Epidermal melanocyte (primary cell): ENCODE results near the gene PHC2.
"Not testable (repeated sequence)": the region's sequence is repeated elsewhere in the genome, so short reads cannot be mapped to it uniquely, and the experiment has no call there.

ENCODE experiments used
- DNase-seq: peaks from one replicate; pipeline ENCODE4 v3.0.0; 2011; ENCODE audit warnings: low spot score; ENCODE audit not compliant: insufficient read length

PHC2 gene

DNA sequence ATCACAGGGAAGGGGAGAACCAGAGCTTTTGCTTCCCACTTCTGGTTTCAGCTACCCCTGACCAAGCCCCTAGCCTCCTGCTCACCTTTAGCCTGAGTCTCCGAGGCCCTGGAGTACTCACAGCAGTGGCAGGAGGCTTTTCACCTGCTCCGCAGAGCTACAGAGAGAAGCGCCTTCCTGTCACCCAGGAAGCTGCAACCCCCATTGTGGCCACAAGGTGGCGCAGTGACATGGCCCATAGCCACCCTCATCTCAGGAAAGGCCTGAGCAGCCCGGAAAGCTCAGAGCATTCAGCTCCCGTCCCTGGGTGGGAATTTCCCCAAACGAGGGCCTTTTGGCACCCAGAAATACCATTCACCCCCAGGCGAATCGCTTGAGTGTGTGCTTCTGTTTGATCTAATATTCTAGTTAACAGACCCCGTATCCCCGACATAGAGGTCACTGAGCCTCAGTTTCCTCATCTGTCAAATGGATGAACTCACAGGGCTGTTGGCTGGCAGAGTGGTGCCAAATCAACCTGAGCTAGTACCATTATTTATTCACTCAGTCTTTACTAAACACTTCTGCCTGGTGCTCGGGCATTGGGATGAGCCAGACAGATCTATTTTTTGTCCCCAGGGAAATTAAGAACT, 135.3 kb downstream of the PHC2 start:
- peak; percentile 86 for DNase-seq

DNA sequence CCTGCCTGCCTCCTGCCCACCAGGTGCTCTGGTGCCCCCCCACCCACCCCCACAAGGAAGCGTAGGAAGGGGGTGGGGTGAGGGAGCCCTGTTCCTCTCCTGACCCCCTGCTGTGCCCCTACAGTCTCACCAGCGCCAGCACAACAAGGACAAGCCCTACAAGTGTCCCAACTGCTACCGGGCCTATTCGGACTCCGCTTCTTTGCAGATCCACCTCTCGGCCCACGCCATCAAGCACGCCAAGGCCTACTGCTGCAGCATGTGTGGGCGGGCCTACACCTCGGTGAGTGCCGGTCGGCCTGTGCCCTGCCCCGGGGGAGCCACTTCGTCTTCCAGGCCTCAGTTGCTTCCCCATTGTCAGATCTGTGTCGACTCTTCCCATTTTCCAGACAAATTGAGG, 135.9 kb downstream of the PHC2 start:
- DNase-seq: no peak

DNA sequence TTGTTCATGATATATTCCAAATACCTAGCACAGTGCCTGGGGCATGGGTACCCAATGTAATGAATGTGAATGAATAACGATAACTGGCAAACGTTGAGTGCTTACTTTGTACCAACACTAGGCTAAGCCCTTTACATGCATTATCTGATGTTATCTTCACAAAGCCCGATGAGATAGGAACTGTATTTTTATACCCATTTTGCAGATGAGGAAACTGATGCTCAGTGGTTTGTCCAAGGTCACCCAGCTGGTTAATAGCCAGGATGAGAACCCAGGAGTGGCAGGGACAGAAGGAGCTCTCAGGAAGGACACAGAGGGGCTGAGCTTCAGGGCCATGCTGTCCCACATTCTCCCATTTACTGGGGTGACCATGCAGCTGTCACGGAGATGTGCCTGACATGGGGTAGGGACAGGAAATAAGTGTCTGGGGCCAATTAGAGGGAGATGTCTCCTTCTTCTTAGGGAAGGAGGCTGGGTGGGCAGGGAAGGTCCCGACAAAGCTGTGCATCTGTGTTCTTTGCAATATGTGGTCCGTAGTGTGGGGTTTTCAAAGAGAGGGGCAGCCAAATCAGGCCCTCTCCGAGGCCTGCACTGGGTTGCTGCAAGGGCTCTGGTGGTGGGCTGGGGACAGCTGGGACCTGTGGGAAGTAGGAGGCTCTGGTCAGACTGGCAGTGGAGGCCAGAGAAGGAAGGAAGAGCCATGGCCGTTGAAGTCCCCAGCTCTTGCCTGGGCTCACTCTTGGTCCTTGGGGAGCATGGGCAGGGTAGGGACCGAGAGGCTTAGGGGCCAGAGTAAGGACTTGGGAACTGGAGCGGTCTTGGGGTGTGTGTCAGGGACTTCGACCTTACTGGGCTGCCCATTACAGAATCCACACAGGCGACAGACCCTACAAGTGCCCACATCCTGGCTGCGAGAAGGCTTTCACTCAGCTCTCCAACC, 136.6 kb downstream of the PHC2 start:
- no peak for DNase-seq

DNA sequence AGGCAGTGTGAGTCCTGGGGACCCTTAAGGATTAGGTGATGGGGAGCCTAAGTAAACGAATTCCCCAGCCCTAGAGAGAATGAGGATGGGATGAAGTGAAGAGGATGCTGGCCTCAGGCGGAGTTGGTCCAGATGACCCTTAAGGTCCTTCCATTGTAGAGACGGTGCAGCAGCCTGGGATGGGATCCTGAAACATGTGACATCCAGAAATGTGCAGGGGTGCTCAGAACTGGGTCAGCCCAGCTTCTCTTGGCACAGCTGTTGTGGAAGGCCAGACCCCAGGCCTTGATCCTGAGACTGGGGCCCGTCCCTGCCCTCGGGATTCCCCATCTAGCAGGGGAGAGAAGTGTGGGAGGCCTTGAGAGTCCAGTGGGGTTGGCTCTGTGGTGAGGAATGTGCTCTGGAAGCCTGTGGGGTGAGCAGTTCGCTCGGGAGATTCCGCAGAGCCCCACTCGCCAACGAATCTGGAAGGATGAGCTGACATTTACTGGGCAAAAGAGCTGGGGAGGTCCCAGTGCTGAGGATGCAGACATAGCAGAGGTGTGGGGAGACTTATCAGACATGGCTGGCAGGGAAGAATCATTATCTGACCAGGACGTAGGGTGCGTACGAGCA, 138.1 kb downstream of the PHC2 start:
- no peak for DNase-seq

DNA sequence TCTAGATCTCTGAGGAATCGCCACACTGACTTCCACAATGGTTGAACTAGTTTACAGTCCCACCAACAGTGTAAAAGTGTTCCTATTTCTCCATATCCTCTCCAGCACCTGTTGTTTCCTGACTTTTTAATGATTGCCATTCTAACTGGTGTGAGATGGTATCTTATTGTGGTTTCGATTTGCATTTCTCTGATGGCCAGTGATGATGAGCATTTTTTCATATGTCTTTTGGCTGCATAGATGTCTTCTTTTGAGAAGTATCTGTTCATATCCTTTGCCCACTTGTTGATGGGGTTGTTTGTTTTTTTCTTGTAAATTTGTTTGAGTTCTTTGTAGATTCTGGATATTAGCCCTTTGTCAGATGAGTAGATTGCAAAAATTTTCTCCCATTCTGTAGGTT, 140.3 kb downstream of the PHC2 start:
- not testable (repeated sequence) for DNase-seq

DNA sequence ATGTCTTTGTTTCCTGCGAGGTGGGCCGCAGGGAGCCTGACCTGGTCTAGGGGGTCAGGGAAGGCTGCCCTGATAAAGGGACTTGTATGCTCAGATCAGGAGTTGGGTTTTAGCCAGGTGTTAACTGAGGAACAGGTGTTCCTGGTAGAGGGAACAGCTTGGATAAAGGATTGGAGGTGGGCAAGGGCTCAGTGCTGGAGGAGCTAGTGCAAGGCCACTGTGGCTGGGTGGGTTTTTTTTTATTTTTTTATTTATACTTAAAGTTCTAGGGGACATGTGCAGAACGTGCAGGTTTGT, 141.1 kb downstream of the PHC2 start:
- no peak for DNase-seq

DNA sequence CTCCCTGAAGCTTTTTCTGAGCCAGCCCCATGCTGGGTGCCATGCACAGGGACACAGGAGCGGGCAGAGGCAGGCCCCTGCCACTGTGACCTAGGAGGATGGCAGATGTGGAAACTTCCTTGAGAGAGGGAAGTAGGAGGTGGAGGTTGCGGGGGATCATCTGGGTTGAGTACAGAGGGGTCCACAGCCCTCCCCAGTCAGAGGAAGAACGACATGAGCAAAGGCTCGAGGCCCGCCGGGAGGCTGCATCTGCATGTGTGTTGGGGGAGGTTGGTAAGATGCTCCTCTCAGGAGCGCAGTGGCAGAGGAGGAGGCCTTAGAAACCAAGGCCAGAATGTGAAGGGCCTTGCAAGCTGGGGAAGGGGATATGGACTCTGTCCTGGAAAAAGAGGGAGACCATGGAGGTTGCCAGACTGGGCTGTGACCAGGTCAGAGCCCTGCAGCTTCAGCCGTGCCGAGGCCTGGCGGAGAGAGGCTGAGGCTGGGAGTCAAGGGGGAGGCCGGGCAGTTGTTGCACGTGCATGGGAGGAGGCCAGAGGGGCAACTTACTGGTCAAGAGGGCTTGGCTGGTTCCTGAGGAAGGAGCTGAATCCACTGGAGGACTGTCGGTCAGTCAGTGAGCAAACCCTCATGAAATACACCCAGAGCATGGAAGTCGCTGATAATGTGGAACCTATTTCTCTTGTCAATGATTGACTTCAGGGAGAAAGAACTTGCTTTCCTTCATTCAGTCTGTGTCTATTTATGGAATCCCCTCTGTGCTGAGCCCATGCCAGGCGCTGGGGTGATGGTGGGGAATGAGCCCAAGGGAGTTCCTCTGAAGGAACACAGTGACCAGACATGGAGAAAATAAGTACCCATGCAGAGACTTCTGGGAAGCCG, 141.7 kb downstream of the PHC2 start:
- DNase-seq: no peak

DNA sequence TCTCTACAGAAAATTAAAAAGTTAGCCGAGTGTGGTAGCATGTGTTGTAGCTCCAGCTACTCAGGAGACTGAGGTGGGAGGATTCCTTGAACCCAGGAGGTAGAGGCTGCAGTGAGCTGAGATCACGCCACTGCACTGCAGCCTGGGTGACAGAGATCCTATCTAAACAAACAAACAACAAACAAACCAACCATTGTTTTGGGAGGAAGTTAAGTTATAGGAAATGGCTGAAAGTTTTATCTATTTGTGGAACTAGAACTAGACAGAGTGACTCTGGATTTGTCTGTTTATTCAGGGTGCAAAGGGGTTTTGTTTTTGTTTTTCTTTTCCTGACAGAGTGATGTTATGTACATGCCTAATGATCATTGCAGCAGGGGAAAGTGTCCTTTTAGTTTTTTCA, 143.6 kb downstream of the PHC2 start:
- no peak for DNase-seq

DNA sequence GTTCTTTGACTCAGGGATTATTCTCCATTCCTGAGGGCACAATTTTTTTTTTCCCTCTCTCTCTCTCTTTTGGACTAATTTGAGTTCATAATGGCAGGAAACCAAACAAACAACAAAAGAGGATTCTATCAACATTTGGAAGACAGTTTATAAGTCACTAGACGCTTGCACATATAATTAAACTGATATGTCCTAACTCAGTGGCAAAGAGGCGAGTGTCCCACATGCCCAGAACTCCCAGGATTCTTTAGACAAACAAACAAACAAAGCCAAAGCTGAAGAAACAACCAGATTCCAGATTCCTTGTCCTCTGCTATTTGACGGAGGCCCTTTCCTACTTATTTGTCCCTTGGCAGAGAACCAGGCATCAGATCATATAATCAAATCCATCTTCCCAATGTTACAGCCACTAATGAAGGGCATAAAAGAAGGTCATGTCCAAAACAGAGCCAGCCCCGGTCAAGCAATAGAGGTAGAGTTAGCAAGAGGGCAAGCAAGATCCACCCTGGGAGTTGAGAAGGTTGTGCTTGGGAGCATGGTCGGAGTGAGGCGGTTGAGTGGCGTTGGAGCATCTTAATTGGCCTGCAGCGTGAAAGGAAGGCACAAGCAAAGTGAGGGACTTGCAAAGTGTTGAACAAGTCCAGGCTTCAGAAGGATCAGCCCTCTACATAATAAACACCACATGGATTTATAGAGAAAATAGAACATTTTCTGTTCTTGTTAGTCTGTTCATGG, 144.3 kb downstream of the PHC2 start:
- peak; percentile 42 for DNase-seq

DNA sequence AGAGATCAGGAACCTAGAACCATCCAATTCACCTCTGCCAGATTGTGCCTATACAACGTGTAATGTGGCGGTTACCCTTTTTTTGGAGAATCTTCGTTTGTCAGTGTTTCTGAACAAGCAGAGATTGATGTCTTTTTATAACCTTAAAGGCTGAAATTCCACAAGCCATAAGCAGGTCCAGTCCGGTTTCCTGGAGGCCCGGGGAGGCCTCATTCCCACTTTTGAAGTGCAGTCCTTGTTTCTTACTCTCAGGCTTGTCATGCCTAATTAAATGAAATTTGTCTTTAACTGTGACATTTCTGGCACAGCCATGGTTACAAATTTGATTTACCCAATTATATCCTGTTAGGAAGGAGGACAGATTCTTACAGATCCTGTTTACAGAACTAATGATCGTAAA, 146.8 kb downstream of the PHC2 start:
- no peak for DNase-seq

DNA sequence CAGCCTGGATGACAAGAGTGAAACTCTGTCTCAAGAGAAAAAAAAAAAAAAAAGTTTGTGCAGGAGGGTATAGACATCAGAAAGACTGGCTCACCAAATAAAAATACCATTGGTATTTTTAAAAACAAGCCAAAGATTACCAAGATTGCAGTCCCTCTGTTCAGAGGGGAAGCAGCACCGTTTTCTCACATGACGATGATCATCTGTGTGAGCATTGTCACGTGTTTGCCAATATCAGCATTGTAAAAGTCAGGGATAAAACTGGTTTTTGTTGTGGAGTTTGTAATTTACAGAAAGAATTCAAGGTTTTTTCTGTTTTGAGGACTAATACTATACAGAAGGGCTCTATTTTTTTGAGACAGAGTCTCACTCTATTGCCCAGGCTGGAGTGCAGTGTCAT, 148.1 kb downstream of the PHC2 start:
- DNase-seq: no peak

DNA sequence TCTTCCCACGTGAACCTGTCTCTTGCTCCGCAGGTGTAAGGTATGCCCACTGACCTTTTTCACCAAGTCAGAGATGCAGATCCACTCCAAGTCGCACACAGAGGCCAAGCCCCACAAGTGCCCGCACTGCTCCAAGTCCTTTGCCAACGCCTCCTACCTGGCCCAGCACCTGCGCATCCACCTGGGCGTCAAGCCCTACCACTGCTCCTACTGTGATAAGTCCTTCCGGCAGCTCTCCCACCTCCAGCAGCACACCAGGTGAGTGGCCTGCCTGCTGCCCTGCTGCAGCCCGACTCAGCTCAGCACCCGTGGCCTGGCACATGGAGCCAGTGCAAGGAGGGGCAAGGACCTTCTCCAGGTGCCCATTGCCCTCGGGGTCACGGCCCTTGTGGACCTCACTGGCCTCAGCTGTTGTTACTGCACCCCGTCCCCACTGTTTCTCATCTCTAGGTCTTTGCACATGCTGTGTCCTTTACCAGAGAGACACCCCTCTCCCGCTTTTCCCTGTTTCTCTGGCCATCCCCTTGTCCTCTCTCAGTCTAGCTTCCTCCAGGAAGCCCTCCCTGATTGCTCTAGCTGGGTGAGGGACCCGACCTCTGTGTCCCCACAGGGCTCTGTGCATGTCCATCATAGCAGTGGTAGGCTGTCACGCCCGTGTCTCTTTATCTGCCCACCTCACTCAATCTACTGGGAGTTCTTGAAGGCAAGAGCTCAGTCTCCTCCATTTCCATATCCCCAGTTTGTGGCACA, 149.2 kb downstream of the PHC2 start:
- DNase-seq: no peak

DNA sequence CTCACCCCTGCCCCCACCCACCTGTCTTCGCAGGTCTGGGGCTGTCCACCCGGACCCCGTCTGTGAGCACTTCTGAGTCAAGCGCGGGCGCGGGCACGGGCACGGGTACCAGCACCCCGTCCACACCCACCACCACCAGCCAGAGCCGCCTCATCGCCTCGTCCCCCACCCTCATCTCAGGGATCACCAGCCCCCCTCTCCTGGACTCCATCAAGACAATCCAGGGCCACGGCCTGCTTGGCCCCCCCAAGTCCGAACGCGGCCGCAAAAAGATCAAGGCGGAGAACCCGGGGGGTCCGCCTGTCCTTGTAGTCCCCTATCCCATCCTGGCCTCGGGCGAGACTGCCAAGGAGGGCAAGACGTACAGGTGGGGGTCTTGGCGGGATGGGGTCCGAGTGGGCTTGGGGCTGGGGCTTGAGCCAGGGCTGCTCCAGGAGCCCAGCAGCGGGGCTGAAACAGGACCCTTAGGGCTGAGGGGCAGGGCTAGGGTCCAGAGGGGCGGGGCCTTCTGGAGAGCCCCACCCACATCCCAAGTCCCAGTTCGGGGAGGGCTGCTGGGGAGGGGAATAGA, 150.7 kb downstream of the PHC2 start:
- DNase-seq: no peak

DNA sequence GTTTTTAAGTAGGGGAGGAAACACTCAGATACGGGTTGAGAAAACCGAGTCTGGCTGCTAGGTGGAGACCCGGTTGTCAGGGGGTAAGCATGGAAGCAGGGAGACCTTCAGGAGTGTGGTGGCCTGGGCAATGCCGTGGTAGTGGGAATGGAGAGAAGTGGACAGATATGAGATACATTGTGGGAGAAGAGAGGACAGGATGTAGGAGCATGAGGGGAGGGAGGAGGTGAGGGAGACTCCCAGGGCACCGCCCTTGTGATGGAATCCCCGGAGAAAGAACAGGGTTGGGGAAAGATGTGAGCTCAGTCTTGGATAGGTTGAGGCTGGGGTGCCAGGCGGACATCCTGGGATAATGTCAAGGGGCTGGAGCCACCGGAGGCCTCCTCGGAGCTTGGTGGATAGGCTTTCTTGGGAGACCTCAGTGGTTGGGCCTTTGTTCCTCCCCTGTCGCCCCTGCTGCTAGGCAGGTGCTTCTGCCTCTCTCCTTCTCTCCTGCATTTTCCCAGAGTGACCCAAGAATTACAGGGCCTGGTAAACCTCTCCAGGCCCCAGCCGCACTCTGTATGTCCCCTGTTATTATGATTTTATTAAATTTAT, 153.3 kb downstream of the PHC2 start:
- DNase-seq: no peak

DNA sequence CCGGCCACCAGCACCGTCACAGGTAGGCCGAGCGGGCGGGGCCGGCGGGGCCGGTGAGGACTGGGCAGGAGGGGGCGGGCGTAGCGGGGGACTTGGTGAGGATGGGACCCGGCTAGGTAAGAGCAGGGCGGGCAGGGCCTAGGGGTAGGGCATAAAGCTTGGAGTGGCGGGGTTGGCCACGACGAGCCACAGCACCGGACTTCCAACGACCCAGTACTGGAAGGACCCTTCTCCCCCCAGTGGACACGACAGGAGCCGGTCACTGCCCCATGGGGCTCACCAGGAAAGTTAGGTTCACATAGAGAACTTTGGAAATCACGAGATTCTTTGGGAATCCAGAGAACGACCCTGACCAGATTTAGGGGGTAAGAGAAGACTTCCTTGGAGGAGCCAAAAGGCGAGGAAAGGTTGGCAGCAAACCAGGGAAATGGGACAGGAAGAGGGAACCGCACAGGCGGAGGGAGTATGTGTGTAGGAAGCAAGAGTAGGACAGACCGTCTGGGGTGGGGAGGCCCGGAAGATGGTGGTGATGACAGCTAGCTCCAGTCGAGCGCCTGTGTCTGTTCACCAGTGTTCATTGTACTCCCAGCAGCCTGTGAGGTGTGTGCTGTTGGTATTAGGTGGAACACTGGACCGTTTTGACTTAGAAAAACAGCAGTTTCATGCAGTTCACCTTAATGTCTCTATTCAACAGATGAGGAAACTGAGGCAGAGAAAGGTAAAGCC, 154.2 kb downstream of the PHC2 start:
- DNase-seq: no peak

DNA sequence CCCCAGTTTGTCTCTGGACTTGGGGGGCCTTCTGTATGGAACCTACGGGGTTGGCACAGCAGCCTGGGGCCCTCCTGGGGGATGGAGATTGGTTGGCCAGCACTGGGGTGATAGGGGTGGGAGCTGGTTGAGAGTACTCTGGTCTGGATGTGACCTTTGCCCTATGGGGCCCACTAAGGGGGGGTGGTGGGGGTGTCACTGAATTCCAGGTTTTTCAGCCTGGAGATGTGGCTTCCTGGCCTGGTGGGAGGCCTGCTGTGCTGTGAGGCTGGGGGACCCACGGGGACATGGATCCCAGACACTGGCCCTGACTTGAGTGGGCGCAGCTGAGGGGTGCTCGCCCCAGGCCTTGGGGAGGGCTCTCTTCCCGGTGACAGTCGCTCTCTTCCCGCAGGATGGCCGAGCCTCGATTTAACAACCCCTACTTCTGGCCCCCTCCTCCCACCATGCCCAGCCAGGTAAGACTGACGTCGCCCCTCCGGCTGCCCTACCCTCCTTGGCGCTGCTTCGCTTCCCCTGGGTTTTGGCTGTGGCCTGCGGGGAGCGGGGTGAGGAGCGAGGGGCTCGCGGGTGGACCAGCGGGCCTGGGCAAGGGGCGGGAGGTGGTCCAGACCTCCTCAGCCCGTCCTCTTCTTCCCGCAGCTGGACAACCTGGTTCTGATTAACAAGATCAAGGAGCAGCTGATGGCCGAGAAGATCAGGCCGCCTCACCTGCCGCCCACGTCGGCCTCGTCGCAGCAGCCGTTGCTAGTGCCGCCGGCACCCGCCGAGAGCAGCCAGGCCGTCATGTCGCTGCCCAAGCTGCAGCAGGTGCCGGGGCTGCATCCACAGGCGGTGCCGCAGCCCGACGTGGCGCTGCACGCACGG, 155.0 kb downstream of the PHC2 start:
- no peak for DNase-seq

DNA sequence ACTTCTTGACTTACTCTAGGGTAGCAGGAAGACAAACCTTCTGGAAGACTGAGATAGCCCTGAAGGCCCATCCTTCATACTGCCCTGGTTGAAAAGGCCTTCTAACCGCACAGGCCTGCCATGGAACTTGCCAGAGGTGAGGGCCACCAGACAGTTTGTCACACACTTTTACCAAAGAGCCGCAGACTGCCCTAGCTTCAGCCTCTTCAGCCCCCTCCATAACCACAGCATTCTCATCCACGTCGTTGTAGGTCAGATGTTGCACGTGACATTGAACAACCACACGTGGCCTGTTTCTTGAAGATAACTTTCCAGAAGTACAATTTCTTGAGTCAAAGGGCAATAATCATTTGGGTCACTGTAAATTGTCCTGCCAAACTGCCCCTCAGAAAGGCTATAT, 155.7 kb downstream of the PHC2 start:
- no peak for DNase-seq

DNA sequence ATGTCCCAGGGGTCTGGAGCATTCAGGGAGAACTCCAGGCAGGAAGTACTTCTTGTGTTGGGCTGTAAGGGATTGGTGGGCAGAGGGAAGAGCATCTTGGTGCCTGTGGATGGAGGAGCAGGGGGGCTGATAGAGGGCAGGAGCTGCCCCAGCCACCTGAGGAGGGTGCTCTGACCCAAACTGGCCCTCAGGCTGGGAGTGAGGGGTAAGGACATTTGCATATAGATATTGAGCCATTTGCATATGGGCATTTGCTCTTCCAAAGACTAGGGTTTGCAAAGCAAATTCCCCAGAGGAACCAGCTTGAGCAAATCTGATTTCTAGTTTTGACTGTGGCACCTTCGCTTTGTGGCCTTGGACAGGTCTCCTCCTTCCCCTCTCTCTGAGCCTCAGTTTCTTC, 156.4 kb downstream of the PHC2 start:
- DNase-seq: no peak
